Kidney epithelial cell (primary cell): ENCODE data around the gene CALN1. TPM values are rescaled to one million over a fixed set of nuclear protein-coding genes. Genes with fewer than 3 reads are reported as not detected.

Experiments
- DNase-seq: peaks from one replicate; pipeline ENCODE4 v3.0.0-alpha.2; 2010; ENCODE audit warnings: low read depth
- H3K27me3 ChIP-seq: 2 replicates; pipeline ENCODE4 v1.6.0; 2011; ENCODE audit warnings: low read length; ENCODE audit not compliant: control insufficient read depth, insufficient read depth
- H3K36me3 ChIP-seq: 2 replicates; pipeline ENCODE4 v1.5.1; 2011; ENCODE audit warnings: low read length; ENCODE audit not compliant: control insufficient read depth, insufficient read depth
- H3K4me3 ChIP-seq: 2 replicates; pipeline ENCODE4 v1.5.1; 2011; ENCODE audit warnings: low read depth, mild to moderate bottlenecking, control low read depth, low read length
- total RNA-seq: library from RNA; depleted of rRNA; stranded (reverse); fragments of >200 nt; gene quantifications from 2 replicates; pipeline ENCODE4 v1.2.3, GENCODE V29; 2015
- TF ChIP-seq, protein P1 (sequence below): IDR thresholded peaks from 2 replicates; pipeline ENCODE4 v1.5.1; 2011; ENCODE audit warnings: mild to moderate bottlenecking, moderate library complexity, low read length, control low read depth, inconsistent platforms; ENCODE audit not compliant: insufficient read depth, poor library complexity, severe bottlenecking

CALN1 gene
- total RNA-seq, 1 donor from 2014 or later: not detected

DNA sequence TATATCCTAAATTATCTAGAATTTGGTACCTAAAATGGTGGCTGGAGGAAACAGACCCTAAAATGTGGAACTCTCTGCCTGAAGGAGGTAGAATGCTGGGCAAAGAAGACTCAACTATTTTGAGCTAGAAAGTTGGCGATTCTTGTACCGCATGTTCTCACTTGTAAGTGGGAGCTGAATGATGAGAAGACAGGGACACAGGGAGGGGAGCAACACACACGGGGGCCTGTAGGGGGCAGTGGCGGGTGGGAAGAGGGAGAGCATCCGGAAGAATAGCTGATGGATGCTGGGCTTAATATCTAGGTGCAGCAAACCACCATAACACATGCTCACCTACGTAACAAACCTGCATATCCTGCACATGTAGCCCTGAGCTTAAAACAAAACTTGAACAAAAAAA lies 250.6 kb downstream of the CALN1 start:
- no peaks in the 10 kb centered on the region for H3K36me3 ChIP-seq
- TF ChIP-seq, protein P1, sequence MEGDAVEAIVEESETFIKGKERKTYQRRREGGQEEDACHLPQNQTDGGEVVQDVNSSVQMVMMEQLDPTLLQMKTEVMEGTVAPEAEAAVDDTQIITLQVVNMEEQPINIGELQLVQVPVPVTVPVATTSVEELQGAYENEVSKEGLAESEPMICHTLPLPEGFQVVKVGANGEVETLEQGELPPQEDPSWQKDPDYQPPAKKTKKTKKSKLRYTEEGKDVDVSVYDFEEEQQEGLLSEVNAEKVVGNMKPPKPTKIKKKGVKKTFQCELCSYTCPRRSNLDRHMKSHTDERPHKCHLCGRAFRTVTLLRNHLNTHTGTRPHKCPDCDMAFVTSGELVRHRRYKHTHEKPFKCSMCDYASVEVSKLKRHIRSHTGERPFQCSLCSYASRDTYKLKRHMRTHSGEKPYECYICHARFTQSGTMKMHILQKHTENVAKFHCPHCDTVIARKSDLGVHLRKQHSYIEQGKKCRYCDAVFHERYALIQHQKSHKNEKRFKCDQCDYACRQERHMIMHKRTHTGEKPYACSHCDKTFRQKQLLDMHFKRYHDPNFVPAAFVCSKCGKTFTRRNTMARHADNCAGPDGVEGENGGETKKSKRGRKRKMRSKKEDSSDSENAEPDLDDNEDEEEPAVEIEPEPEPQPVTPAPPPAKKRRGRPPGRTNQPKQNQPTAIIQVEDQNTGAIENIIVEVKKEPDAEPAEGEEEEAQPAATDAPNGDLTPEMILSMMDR: no peak
- H3K4me3 ChIP-seq: no peak overlapping the region
- no peaks in the 10 kb centered on the region for H3K27me3 ChIP-seq
- no peak for DNase-seq

DNA sequence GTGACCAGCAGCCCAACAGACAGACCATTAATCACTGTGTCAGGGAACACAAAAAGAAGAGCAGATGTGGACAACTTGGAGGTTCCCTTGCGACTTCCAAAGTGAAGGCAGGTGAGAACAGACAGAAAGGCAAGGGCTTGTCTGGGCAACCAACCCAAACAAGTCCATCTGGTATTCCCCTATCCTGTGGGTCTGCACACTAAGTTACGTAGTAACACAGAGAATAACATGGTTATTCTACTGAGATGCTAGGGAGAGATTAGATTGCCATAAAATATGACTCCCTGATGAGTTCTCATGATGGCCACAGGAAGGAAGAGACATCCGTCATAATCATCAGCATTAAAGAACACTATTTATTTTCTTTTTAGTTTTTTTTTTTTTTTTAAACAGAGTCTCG lies 252.2 kb downstream of the CALN1 start:
- no peaks in the 10 kb centered on the region for H3K27me3 ChIP-seq

DNA sequence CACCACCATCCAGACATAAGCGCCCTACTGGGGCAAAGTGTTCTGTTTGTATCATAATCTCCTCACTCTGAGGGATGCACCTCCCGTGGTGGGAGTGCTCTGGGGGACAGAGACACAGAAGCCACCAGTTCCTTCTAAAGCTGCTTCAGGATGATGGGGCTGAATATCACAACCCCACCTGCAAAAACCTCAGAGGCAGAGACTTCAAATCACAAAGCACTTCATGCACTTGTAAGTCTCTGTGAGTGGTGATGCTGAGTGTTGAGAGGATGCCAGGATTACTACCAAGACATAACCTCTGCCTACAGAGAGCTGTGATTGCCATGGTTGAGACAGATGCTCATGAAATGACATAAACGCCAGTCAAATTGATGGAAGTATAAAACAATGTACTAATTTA lies 255.5 kb downstream of the CALN1 start:
- no peak for DNase-seq
- H3K4me3 ChIP-seq: no peak overlapping the region
- TF ChIP-seq, protein P1: no peak
- no peaks in the 10 kb centered on the region for H3K36me3 ChIP-seq
- no peaks in the 10 kb centered on the region for H3K27me3 ChIP-seq

More for the DNA sequence above, 252.2 kb downstream of the CALN1 start:
- H3K36me3 ChIP-seq: no peaks in the 10 kb centered on the region
- no peak overlapping the region for H3K4me3 ChIP-seq
- DNase-seq: no peak
- TF ChIP-seq, protein P1: no peak

DNA sequence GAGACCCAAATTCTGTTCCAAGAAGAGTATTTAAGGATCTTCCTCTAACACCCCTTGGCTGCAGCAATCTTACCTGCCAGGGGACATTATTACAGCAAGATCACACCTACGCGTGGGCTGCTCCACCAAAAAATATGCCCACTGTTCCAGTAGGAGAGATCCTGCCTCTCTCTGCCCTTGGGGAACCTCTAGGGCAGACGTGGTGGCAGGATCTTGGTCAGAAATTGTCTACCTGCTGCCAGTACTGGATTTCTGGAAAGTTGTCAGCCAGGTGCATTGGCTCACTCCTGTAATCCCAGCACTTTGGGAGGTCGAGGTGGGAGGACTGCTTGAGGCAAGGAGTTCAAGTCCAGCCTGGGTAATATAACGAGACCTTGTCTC lies 259.0 kb downstream of the CALN1 start:
- Histone ChIP-seq H3K4me3 (no peak overlapping the region), H3K36me3 (no peaks in the 10 kb centered on the region), H3K27me3 (no peaks in the 10 kb centered on the region)
- no peak for DNase-seq
- TF ChIP-seq, protein P1: no peak

DNA sequence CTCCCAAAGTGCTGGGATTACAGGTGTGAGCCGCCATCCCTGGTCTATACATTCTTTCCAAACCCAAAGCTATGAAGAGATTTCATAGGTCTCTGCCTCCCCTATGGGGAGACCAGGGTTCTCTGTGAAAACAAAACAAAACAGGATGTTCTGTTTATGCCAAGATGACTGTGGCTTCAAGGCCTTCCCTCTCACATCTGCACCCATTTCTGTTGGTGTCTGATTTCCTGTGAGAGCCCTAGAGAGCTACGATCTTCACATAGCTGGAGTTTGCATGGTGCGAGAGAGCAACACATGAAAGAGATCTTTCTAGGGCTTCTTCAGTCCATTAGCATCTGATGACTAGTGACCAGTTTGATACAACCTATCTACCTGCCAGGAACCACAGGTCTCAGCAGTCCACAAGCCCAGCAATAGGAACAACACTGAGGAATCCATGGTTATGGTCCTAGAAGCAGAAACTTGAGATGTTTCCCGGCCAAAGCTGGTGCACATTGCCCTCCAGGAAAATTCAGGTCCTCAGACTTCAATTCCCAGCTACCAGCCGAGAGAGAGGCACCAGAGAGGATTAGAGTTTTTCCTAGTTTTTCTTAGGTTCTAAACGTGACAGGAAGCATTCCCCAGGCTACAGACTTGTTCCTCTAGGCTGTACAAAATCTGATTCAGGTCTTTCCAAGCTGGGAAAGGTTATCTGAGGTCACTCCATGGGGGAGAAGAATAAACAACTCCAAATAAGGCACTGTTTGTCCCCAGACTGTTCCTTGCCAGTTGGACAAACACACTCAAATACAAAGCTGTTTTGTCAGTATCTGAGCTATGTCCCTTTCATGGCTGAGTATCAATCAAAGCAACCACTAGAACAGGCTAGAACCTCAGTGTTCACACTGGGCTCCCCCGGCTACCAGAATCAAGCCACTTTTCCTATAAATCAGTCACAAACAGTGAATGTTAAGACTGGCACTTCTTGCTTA lies 259.7 kb downstream of the CALN1 start:
- H3K27me3 ChIP-seq: no peaks in the 10 kb centered on the region
- H3K4me3 ChIP-seq: no peak overlapping the region
- H3K36me3 ChIP-seq: no peaks in the 10 kb centered on the region
- no peak for DNase-seq
- TF ChIP-seq, protein P1: no peak

DNA sequence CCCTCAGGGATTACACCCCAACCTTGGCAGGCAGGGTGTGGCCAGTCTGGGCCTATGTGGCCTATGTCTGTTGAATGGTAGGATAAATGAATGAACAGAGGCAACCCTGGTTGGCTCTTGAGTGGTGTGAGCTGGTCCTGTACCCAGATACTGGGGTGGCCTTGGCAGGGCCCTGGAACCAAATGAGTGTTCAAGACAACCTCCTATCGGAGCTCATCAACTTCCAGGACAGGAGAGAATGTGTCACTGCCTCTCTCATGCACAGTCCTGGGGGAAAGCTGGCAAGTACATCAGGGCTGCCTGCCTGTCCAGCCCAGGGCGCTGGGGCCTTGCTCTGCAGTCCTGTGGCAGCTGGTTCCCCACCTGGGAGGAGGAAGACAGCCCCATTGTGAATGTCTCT lies 271.6 kb downstream of the CALN1 start:
- Histone ChIP-seq H3K27me3 (no peaks in the 10 kb centered on the region), H3K36me3 (no peaks in the 10 kb centered on the region), H3K4me3 (no peak overlapping the region)
- TF ChIP-seq, protein P1: no peak
- DNase-seq: no peak
